Progenitor cell of endocrine pancreas (in vitro differentiated cells): ENCODE measurements around the gene MSTO1. TPM values are rescaled to one million over a fixed set of nuclear protein-coding genes. Genes with fewer than 3 reads are reported as not detected.
A peak's percentile ranks its signal among the peaks of the same experiment; 100 is the strongest.
"Not testable (repeated sequence)": the region's sequence is repeated elsewhere in the genome, so short reads cannot be mapped to it uniquely, and the experiment has no call there.

ENCODE experiments used
- DNase-seq: peaks from one replicate; pipeline ENCODE4 v3.0.0; 2021; ENCODE audit warnings: low spot score; ENCODE audit not compliant: unreplicated experiment
- H3K27ac Mint-ChIP-seq: 2 replicates; pipeline ENCODE4 v1.8.0; 2021; ENCODE audit warnings: mild to moderate bottlenecking, moderate library complexity, mixed read lengths
- H3K27me3 Mint-ChIP-seq: 2 replicates; pipeline ENCODE4 v1.8.0; 2021; ENCODE audit warnings: mixed read lengths
- H3K36me3 Mint-ChIP-seq: 2 replicates; pipeline ENCODE4 v1.8.0; 2022; ENCODE audit warnings: mixed read lengths; ENCODE audit not compliant: insufficient read depth
- H3K4me1 Mint-ChIP-seq: 2 replicates; pipeline ENCODE4 v1.8.0; 2021; ENCODE audit warnings: low read depth, mixed read lengths
- H3K4me3 Mint-ChIP-seq: 2 replicates; pipeline ENCODE4 v1.8.0; 2021; ENCODE audit warnings: low read depth, mild to moderate bottlenecking, moderate library complexity, mixed read lengths
- H3K9me3 Mint-ChIP-seq: 2 replicates; pipeline ENCODE4 v1.8.0; 2021; ENCODE audit warnings: low read depth, mixed read lengths
- total RNA-seq: library from RNA; stranded (reverse); gene quantifications from 2 replicates; pipeline ENCODE4 v1.2.1, GENCODE V29; 2021
- TF ChIP-seq, protein P1 (sequence below): fragments of 200-600 bp; sonication (generic); IDR thresholded peaks from one replicate; pipeline ENCODE4 v1.5.0; 2021; ENCODE audit warnings: antibody characterized with exemption, mild to moderate bottlenecking; ENCODE audit not compliant: unreplicated experiment

The MSTO1 gene
- total RNA-seq, 1 donor from 2014 or later = 53.4 TPM

DNA sequence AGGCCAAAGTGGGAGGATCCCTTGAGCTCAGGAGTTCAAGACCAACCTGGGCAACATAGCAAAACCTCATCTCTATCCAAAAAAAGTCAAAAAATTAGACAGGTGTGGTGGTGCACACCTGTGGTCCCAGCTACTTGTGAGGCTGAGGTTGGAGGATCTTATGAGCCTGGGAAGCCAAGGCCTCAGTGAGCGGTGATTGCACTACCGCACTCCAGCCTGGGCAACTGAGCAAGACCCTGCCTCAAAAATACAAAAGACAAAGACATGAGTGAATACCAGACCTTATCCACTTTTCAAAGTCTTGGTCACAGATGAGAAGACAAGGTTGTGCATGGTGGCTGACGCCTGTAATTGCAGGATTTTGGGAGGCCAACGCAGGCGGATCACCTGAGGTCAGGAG is 13.2 kb upstream of the MSTO1 start:
- no peaks in the 10 kb centered on the region for H3K27me3 Mint-ChIP-seq
- no peak for DNase-seq
- no peak overlapping the region for H3K27ac Mint-ChIP-seq
- H3K36me3 Mint-ChIP-seq = no peaks in the 10 kb centered on the region
- no peaks in the 10 kb centered on the region for H3K9me3 Mint-ChIP-seq
- no peak overlapping the region for H3K4me3 Mint-ChIP-seq
- TF ChIP-seq, protein P1, sequence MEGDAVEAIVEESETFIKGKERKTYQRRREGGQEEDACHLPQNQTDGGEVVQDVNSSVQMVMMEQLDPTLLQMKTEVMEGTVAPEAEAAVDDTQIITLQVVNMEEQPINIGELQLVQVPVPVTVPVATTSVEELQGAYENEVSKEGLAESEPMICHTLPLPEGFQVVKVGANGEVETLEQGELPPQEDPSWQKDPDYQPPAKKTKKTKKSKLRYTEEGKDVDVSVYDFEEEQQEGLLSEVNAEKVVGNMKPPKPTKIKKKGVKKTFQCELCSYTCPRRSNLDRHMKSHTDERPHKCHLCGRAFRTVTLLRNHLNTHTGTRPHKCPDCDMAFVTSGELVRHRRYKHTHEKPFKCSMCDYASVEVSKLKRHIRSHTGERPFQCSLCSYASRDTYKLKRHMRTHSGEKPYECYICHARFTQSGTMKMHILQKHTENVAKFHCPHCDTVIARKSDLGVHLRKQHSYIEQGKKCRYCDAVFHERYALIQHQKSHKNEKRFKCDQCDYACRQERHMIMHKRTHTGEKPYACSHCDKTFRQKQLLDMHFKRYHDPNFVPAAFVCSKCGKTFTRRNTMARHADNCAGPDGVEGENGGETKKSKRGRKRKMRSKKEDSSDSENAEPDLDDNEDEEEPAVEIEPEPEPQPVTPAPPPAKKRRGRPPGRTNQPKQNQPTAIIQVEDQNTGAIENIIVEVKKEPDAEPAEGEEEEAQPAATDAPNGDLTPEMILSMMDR = no peak
- peaks cover 11% of the 10 kb centered on the region for H3K4me1 Mint-ChIP-seq

GRCh38 chr1:155598842-155599331 is 11.1 kb upstream of the MSTO1 start:
- no peaks in the 10 kb centered on the region for H3K9me3 Mint-ChIP-seq
- H3K27ac Mint-ChIP-seq = peak overlapping the region; percentile 81
- peak overlapping the region; percentile 12 for H3K4me3 Mint-ChIP-seq
- no peaks in the 10 kb centered on the region for H3K27me3 Mint-ChIP-seq
- DNase-seq = no peak
- TF ChIP-seq, protein P1 = no peak
- no peaks in the 10 kb centered on the region for H3K36me3 Mint-ChIP-seq
- peaks cover 11% of the 10 kb centered on the region for H3K4me1 Mint-ChIP-seq

GRCh38 chr1:155599828-155600572 is 10.0 kb upstream of the MSTO1 start:
- not testable (repeated sequence) for H3K9me3 Mint-ChIP-seq, H3K27me3 Mint-ChIP-seq, H3K36me3 Mint-ChIP-seq, DNase-seq
- H3K4me1 Mint-ChIP-seq = peaks cover 11% of the 10 kb centered on the region
- peak overlapping the region; percentile 24 for H3K27ac Mint-ChIP-seq
- H3K4me3 Mint-ChIP-seq = peak overlapping the region; percentile 7

DNA sequence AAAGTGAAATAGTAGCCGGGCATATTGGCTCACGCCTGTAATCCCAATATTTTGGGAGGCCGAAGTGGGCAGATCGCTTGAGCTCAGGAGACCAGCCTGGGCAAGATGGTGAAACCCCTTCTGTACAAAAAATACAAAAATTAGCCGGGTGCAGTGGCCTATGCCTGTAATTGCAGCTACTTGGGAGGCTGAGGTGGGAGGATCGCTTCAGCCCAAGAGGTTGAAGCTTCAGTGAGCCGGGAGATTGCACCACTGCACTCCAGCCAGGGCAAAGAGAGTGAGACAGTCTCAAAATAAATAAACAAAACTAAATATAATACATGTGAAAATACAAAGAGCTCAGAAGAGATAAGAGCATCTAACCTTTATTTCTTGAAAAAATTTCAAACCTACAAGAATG is 2.3 kb upstream of the MSTO1 start:
- Mint-ChIP-seq H3K27me3 (no peaks in the 10 kb centered on the region), H3K9me3 (no peaks in the 10 kb centered on the region), H3K36me3 (peaks cover 2% of the 10 kb centered on the region), H3K4me3 (no peak overlapping the region), H3K4me1 (no peaks in the 10 kb centered on the region), H3K27ac (no peak overlapping the region)
- no peak for DNase-seq
- TF ChIP-seq, protein P1 = no peak

DNA sequence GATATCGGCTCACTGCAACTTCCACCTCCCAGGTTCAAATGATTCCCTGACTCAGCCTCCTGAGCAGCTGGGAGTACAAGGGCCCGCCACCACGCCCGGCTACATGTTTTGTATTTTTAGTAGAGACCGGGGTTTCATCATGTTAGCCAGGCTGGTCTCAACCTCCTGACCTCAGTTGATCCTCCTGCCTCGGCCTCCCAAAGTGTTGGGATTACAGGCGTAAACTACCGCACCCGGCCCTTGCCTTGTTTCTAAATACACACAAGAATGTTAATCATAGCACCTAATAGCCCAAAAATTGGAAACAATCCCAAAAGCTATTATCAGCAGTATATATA is 1.2 kb upstream of the MSTO1 start:
- Mint-ChIP-seq H3K4me1 (no peaks in the 10 kb centered on the region), H3K27ac (no peak overlapping the region), H3K27me3 (no peaks in the 10 kb centered on the region), H3K4me3 (no peak overlapping the region), H3K36me3 (peaks cover 2% of the 10 kb centered on the region), H3K9me3 (no peaks in the 10 kb centered on the region)
- TF ChIP-seq, protein P1 = no peak
- DNase-seq = no peak

- H3K4me3 Mint-ChIP-seq = peak overlapping the region; percentile 90
- not testable (repeated sequence) for H3K9me3 Mint-ChIP-seq
These were observed 234 bp downstream of the MSTO1 start for GRCh38 chr1:155610257-155610647.

DNA sequence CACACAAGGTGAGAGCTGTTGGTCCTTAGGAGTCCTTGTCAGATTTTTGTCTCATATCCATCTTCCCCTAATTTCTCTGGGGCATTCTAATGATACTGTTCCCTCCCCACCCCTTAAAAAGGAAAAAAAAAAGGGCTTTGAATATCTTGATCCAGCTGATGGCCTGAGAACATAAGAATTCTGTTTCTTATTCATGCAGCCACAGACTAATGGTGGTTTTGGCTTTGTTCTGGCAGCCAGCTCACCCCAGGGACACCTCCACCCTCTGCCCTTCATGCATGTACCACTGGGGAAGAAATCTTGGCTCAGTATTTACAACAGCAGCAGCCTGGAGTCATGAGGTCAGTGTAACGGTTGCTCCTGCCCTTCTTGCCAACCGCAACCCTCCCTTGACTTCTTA is 3.2 kb downstream of the MSTO1 start:
- H3K4me1 Mint-ChIP-seq, H3K9me3 Mint-ChIP-seq, H3K4me3 Mint-ChIP-seq, H3K27ac Mint-ChIP-seq, H3K27me3 Mint-ChIP-seq, DNase-seq, H3K36me3 Mint-ChIP-seq: not testable (repeated sequence)

More at GRCh38 chr1:155610257-155610647, 234 bp downstream of the MSTO1 start:
- H3K4me1 Mint-ChIP-seq, H3K27ac Mint-ChIP-seq, H3K36me3 Mint-ChIP-seq, DNase-seq, H3K27me3 Mint-ChIP-seq: not testable (repeated sequence)
